Keratinocyte (primary cell): ENCODE data around the gene RESP18. TPM values are rescaled to one million over a fixed set of nuclear protein-coding genes. Genes with fewer than 3 reads are reported as not detected.

ENCODE experiments used
- DNase-seq: peaks from one replicate; pipeline ENCODE4 v3.0.0-alpha.2; 2011; ENCODE audit warnings: low read depth, missing footprints, low spot score
- FAIRE-seq: peaks from 2 replicates; lab custom pipeline; 2011; peaks lifted over from hg19 to GRCh38; lab: Jason Lieb, UNC
- H2AFZ ChIP-seq: 2 replicates; pipeline ENCODE4 v1.6.0; 2012; ENCODE audit warnings: low read length, control low read depth, inconsistent platforms; ENCODE audit not compliant: control insufficient read depth
- H3K27ac ChIP-seq: 2 replicates; pipeline ENCODE4 v1.5.1; 2011; ENCODE audit warnings: low read length; ENCODE audit not compliant: control insufficient read depth, insufficient read depth
- H3K27me3 ChIP-seq: 3 replicates; pipeline ENCODE4 v1.6.0; 2011; ENCODE audit warnings: low read length; ENCODE audit not compliant: control insufficient read depth, insufficient read depth; ENCODE audit errors: extremely low read depth
- H3K36me3 ChIP-seq, 2 experiments: 2 replicates in 1 of 2; 3 replicates in 1 of 2; pipeline ENCODE4 v1.5.1; 2011; ENCODE audit warnings: low read length in 2 of 2, mild to moderate bottlenecking in 1 of 2; ENCODE audit not compliant: control insufficient read depth in 2 of 2, insufficient read depth in 2 of 2; ENCODE audit errors: extremely low read depth in 1 of 2
- H3K4me1 ChIP-seq: 3 replicates; pipeline ENCODE4 v1.5.1; 2011; ENCODE audit warnings: low read length; ENCODE audit not compliant: control insufficient read depth, insufficient read depth; ENCODE audit errors: extremely low read depth
- H3K4me2 ChIP-seq: 3 replicates; pipeline ENCODE4 v1.6.0; 2011; ENCODE audit warnings: low read depth, low read length; ENCODE audit not compliant: control insufficient read depth, insufficient read depth; ENCODE audit errors: extremely low read depth
- H3K4me3 ChIP-seq, 3 experiments: fragments of 200-600 bp in 1 of 3; sonication (generic) in 1 of 3; 2 replicates in 2 of 3; 3 replicates in 1 of 3; pipeline ENCODE4 v1.5.1; 2011 to 2016; ENCODE audit warnings: low read length in 3 of 3, mild to moderate bottlenecking in 3 of 3, control low read depth in 2 of 3, inconsistent platforms in 1 of 3, low read depth in 1 of 3, mixed read lengths in 1 of 3, mixed run types in 1 of 3, moderate library complexity in 1 of 3; ENCODE audit not compliant: control insufficient read depth in 2 of 3, insufficient read depth in 2 of 3; ENCODE audit errors: extremely low read depth in 1 of 3
- H3K79me2 ChIP-seq: 2 replicates; pipeline ENCODE4 v1.6.0; 2012; ENCODE audit warnings: low read length; ENCODE audit not compliant: control insufficient read depth, insufficient read depth
- H3K9ac ChIP-seq: 3 replicates; pipeline ENCODE4 v1.6.0; 2011; ENCODE audit warnings: low read length; ENCODE audit not compliant: control insufficient read depth, insufficient read depth; ENCODE audit errors: extremely low read depth
- H3K9me1 ChIP-seq: 3 replicates; pipeline ENCODE4 v1.6.0; 2011; ENCODE audit warnings: low read length; ENCODE audit not compliant: control insufficient read depth, insufficient read depth; ENCODE audit errors: extremely low read depth
- H3K9me3 ChIP-seq: 2 replicates; pipeline ENCODE4 v1.5.1; 2012; ENCODE audit warnings: low read depth, low read length; ENCODE audit not compliant: control insufficient read depth
- H4K20me1 ChIP-seq: 3 replicates; pipeline ENCODE4 v1.6.0; 2011; ENCODE audit warnings: low read length; ENCODE audit not compliant: control insufficient read depth, insufficient read depth; ENCODE audit errors: extremely low read depth
- CTCF ChIP-seq, 3 experiments: IDR thresholded peaks in 1 of 3; conservative IDR thresholded peaks in 1 of 3; optimal IDR thresholded peaks in 1 of 3; 2 replicates in 2 of 3; 3 replicates in 1 of 3; pipeline versions ENCODE3 to v1.5.1; 2011; ENCODE audit warnings: low read length in 3 of 3, mild to moderate bottlenecking in 3 of 3, moderate library complexity in 2 of 3, control low read depth in 1 of 3, inconsistent platforms in 1 of 3; ENCODE audit not compliant: insufficient read depth in 2 of 3; ENCODE audit errors: extremely low read depth in 1 of 3
- EZH2 ChIP-seq: IDR thresholded peaks from one replicate; pipeline ENCODE4 v1.6.1; 2012; ENCODE audit warnings: inconsistent platforms, mild to moderate bottlenecking, low read length, moderate library complexity
- dilution Hi-C: fragments of 300-500 bp; cut with MboI; formaldehyde crosslinking; loops from one replicate; pipeline ENCODE4 v1.7.0; 2020; ENCODE audit warnings: low sequenced_read_pairs; ENCODE audit not compliant: extremely low pct_ligation_motif_present
- polyA plus RNA-seq, 5 experiments: library from polyadenylated mRNA; depleted of rRNA in 3 of 5; stranded (reverse) in 3 of 5; stranded (forward) in 1 of 5; unstranded in 1 of 5; fragments of >200 nt; gene quantifications; 1 replicate in 1 of 5; 2 replicates in 3 of 5; 3 replicates in 1 of 5; pipeline versions ENCODE4 v1.2.1 to v1.2.3, GENCODE V29; 2011 to 2012; ENCODE audit warnings: missing spikeins in 2 of 5, low read depth in 1 of 5, low replicate concordance in 1 of 5

The RESP18 gene
- polyA plus RNA-seq, 1 donor (not counting 4 experiments of a cell fraction or from before 2014, with no cell fraction given) = not detected

GRCh38 chr2:219352448-219353023 is 20.0 kb upstream of the RESP18 start:
- Histone ChIP-seq H4K20me1 (no peaks in the 10 kb centered on the region), H3K4me2 (no peak overlapping the region), H3K27me3 (peaks cover 28% of the 10 kb centered on the region), H3K4me1 (no peaks in the 10 kb centered on the region), H2AFZ (no peak overlapping the region), H3K79me2 (no peaks in the 10 kb centered on the region), H3K9me3 (no peaks in the 10 kb centered on the region), H3K9ac (no peak overlapping the region), H3K36me3 (no peaks in the 10 kb centered on the region), H3K9me1 (no peaks in the 10 kb centered on the region), H3K4me3 (no peak overlapping the region), H3K27ac (no peak overlapping the region)
- FAIRE-seq = peak; percentile 75
- dilution Hi-C loops = no loop called here
- peak; percentile 77 to 78 (median 77) for TF ChIP-seq CTCF (optimal IDR thresholded peaks at IDR 0.05 in 1 of 3, IDR thresholded peaks at IDR 0.05 in 1 of 3, conservative IDR thresholded peaks at IDR 0.05 in 1 of 3; ENCODE audit: extremely low read depth in 1 of 3, insufficient read depth in 2 of 3, low read length in 3 of 3)
- no peak for TF ChIP-seq EZH2
- no peak for DNase-seq

- H2AFZ ChIP-seq = no peak overlapping the region
- H4K20me1 ChIP-seq = no peaks in the 10 kb centered on the region
- H3K27ac ChIP-seq = no peak overlapping the region
- H3K4me1 ChIP-seq = no peaks in the 10 kb centered on the region
- no peak overlapping the region for H3K4me3 ChIP-seq
- no peaks in the 10 kb centered on the region for H3K79me2 ChIP-seq
- peaks cover 16% of the 10 kb centered on the region for H3K27me3 ChIP-seq
- dilution Hi-C loops = no loop called here
- no peak overlapping the region for H3K9ac ChIP-seq
- no peaks in the 10 kb centered on the region for H3K36me3 ChIP-seq
- no peak for DNase-seq
- H3K9me1 ChIP-seq = no peaks in the 10 kb centered on the region
- no peak for TF ChIP-seq CTCF (optimal IDR thresholded peaks at IDR 0.05 in 1 of 3, IDR thresholded peaks at IDR 0.05 in 1 of 3, conservative IDR thresholded peaks at IDR 0.05 in 1 of 3; ENCODE audit: extremely low read depth in 1 of 3, insufficient read depth in 2 of 3, low read length in 3 of 3)
- TF ChIP-seq EZH2 = no peak
- H3K9me3 ChIP-seq = no peaks in the 10 kb centered on the region
- H3K4me2 ChIP-seq = no peak overlapping the region
- FAIRE-seq = no peak
Observed at GRCh38 chr2:219350710-219351221, 18.2 kb upstream of the RESP18 start.
